ENCODE results near the gene PCDH17. TPM values are rescaled to one million over a fixed set of nuclear protein-coding genes. Genes with fewer than 3 reads are reported as not detected.

Gene PCDH17
- total RNA-seq, 2 experiments from 2014 or later = not detected

DNA sequence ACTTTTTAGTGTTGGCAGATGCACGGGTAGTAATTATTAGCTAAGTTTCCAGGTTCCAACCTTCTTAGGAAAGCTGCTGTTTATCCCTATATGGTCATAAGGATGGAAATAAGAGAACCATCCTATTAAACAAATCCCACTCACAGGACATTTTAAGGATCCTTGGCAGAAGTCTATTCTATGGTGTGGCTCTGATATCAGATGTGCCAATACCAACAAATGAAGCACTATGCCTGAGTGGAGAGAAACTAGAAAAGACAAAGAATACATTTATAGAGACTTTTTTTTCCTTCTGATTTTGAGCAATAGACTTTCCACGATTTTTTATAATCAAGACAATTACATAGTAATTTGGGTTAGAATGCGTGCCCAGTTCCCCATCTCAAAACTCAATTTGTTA, 12.6 kb downstream of the PCDH17 start:
- H3K27ac Mint-ChIP-seq = no peak overlapping the region
- no peaks in the 10 kb centered on the region for H3K36me3 Mint-ChIP-seq (ENCODE audit: low read depth)
- H3K27me3 Mint-ChIP-seq = no peaks in the 10 kb centered on the region
- no peak overlapping the region for H3K4me3 Mint-ChIP-seq
- no peaks in the 10 kb centered on the region for H3K9me3 Mint-ChIP-seq
- ChIA-PET CTCF (interaction anchor here (0.7 kb wide), 1 partner anchor 63 kb away, joined by 3 read pairs; no protein-coding TSS in a partner anchor), POLR2A (no interaction called here)
- DNase-seq = no peak
- H3K4me1 Mint-ChIP-seq = no peaks in the 10 kb centered on the region

DNA sequence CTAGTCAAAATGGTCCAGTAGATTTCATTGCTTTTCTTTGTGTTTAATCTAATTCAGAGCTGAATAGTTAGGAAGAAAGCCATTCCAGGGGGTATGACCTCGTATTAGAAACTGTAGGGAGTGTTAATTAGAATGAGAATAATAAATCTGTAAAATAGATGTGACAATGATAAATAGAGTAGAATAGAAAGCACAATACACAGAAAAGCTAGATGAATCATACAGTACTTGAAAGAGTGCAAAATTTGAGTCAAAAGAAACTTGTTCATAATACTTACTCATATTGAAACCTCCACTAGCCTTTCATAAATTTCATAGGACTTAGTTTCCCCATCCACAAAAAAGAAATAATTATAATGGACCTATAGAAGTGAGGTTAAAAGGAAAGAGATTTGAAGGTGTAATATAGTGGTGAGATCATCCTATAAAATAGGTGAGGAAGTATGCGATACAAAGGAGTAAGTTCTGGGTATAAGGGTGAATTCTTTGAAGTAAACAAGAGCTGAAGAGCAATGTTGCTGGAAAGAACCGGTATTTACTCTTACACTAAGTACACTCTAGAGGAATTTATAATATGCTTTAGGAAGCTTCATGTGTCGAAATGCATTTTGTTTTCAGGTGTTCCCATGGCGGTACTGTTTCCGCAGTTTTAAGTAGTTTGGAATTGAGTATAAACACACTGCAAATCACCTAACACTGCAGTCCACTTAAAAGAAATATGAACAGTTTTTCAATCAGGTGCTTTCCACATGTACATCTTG, 21.9 kb downstream of the PCDH17 start:
- H3K9me3 Mint-ChIP-seq = peaks cover 2% of the 10 kb centered on the region
- ChIA-PET CTCF (no interaction called here), POLR2A (no interaction called here)
- H3K27ac Mint-ChIP-seq = no peak overlapping the region
- H3K36me3 Mint-ChIP-seq (ENCODE audit: low read depth) = no peaks in the 10 kb centered on the region
- DNase-seq = no peak
- no peaks in the 10 kb centered on the region for H3K27me3 Mint-ChIP-seq
- H3K4me1 Mint-ChIP-seq = no peaks in the 10 kb centered on the region
- H3K4me3 Mint-ChIP-seq = no peak overlapping the region

DNA sequence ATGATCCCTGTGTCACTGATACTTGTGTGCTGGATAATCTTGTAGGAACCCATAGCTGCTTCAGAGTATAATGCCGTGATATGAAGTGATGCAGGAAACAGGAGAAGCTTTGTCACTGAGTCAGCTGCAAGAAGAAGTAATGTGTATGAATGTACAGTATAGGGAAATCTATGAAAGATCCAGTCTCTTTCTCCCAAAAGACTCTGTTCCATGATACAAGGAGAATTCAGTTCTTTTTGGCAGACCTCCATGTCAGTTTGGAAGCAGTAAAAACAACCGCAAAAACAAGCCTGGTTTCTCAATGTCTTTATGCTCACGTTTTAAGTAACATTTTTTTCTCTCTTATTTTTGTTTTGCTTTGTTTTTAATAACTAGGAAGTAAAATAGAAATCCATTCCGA, 33.9 kb downstream of the PCDH17 start:
- CTCF ChIA-PET = no interaction called here
- Mint-ChIP-seq H3K36me3 (ENCODE audit: low read depth) (no peaks in the 10 kb centered on the region), H3K9me3 (no peaks in the 10 kb centered on the region), H3K27me3 (no peaks in the 10 kb centered on the region), H3K27ac (no peak overlapping the region), H3K4me3 (no peak overlapping the region), H3K4me1 (no peaks in the 10 kb centered on the region)
- no peak for DNase-seq
- POLR2A ChIA-PET = no interaction called here

DNA sequence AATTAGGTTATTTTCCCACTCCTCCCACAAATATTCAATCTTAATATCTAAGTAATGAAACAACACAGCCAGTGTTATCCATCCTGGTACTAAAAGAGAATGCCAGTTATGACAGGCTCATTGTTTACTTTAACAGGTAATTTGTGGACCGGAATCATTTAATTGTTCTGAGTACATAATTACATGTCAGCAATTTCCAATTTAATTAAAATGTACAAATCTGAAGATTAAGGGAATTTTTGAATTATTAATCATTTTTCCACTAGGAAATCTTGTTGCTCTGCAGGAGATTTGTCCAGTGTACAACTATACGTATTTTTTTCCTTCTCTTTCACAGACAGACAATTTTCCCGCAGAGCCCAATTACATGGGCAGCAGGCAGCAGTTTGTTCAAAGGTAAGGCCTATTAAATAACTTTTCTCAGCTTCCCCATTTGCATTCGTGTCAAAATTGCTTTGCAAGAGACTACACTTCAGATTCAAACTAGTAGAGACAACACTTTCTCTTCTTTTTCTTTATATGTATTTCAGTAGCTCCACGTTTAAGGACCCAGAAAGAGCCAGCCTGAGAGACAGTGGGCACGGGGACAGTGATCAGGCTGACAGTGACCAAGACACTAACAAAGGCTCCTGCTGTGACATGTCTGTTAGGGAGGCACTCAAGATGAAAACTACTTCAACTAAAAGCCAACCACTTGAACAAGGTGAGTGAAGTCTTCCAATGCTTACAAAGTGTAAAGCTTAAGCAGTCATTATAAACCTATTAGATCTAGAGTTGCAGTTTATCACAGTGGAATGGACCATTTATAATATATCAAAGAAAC, 34.8 kb downstream of the PCDH17 start:
- POLR2A ChIA-PET = no interaction called here
- DNase-seq = no peak
- no peaks in the 10 kb centered on the region for H3K9me3 Mint-ChIP-seq
- no peaks in the 10 kb centered on the region for H3K27me3 Mint-ChIP-seq
- CTCF ChIA-PET = no interaction called here
- no peak overlapping the region for H3K4me3 Mint-ChIP-seq
- no peaks in the 10 kb centered on the region for H3K4me1 Mint-ChIP-seq
- no peaks in the 10 kb centered on the region for H3K36me3 Mint-ChIP-seq (ENCODE audit: low read depth)
- H3K27ac Mint-ChIP-seq = no peak overlapping the region

DNA sequence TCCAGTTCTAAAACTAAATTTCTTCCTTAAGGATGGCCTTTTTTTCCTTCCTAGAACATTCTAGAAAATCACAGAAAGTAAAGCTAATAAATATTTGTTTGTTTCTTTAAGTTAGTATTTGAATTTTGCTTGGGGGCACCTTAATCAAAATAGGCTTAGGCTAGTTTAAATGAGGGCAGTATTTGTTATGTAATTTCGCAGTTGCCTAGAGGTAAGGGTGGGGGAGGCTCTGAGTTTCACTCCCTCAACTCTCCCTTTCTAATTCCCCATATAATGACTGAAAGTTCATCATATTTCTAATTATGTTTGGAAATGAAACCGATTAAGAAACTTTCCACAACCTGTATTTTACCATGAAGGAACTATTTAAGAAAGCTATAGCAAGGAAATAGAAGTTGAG, 40.6 kb downstream of the PCDH17 start:
- POLR2A ChIA-PET = no interaction called here
- no peaks in the 10 kb centered on the region for H3K36me3 Mint-ChIP-seq (ENCODE audit: low read depth)
- CTCF ChIA-PET = no interaction called here
- H3K4me1 Mint-ChIP-seq = no peaks in the 10 kb centered on the region
- H3K27me3 Mint-ChIP-seq = no peaks in the 10 kb centered on the region
- H3K9me3 Mint-ChIP-seq = no peaks in the 10 kb centered on the region
- no peak overlapping the region for H3K27ac Mint-ChIP-seq
- DNase-seq = no peak
- H3K4me3 Mint-ChIP-seq = no peak overlapping the region

DNA sequence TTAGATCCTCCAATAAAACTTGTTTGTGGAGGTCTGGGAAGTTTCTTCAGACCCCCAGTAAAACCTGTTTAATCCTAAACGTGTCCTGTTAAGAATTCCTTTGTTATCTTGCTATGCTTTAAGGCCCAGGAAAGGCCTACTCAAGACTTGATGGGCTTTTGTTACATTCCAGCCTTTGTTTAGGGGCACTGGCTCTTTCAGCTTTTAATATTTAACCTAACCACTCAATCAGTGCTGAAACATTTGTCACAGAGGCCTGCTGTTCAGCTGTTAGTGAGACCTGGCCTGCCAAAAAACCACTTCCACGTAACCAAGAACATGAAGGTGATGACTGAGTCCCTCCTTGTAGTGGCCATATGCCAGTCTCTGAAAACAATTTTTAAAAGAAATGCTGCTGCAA, 41.7 kb downstream of the PCDH17 start:
- POLR2A ChIA-PET = no interaction called here
- no peak overlapping the region for H3K27ac Mint-ChIP-seq
- no peaks in the 10 kb centered on the region for H3K9me3 Mint-ChIP-seq
- no peak for DNase-seq
- H3K4me1 Mint-ChIP-seq = no peaks in the 10 kb centered on the region
- no peak overlapping the region for H3K4me3 Mint-ChIP-seq
- no peaks in the 10 kb centered on the region for H3K27me3 Mint-ChIP-seq
- CTCF ChIA-PET = no interaction called here
- no peaks in the 10 kb centered on the region for H3K36me3 Mint-ChIP-seq (ENCODE audit: low read depth)

DNA sequence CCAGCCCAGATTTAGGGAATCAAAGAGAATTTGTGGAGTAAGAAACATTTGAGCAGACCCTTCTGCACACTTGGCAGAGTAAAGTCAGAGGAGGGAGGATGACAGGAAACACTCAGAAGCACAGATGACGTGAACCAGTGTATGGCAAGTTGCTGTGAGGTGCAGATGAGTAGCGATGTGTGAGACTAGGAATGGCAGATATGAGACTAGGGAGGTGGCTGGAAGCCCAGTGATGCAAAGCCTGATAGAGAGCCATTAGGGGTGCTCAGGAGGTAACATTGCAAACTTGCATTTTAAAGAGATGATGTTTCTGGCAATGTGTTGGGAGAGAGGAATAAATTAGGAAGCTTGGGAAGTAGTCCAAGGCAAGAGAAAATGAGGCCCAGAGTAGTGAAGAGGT, 44.0 kb downstream of the PCDH17 start:
- H3K27me3 Mint-ChIP-seq = no peaks in the 10 kb centered on the region
- POLR2A ChIA-PET = no interaction called here
- H3K9me3 Mint-ChIP-seq = no peaks in the 10 kb centered on the region
- CTCF ChIA-PET = no interaction called here
- H3K36me3 Mint-ChIP-seq (ENCODE audit: low read depth) = no peaks in the 10 kb centered on the region
- no peak overlapping the region for H3K4me3 Mint-ChIP-seq
- no peak overlapping the region for H3K27ac Mint-ChIP-seq
- H3K4me1 Mint-ChIP-seq = no peaks in the 10 kb centered on the region
- DNase-seq = no peak

DNA sequence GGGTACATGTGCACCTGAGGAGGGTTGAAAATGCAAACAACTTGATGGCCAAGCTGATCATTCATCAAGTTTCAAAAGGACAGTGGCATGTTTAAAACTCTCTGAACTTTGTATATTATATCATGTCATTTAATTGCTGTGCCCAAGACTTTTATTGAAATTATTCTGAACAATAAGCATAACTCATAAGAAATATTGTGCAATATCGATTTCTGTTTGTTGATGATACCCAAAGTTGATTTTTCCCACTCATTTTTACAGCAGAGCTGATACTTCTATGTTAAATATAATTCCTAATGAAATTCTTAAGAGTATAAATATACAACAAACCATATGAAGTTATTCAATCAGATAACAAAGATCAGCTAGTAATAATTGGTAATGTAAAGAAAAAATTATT, 49.1 kb downstream of the PCDH17 start:
- ChIA-PET POLR2A (no interaction called here), CTCF (no interaction called here)
- DNase-seq = no peak
- no peaks in the 10 kb centered on the region for H3K4me1 Mint-ChIP-seq
- H3K27ac Mint-ChIP-seq = no peak overlapping the region
- no peak overlapping the region for H3K4me3 Mint-ChIP-seq
- no peaks in the 10 kb centered on the region for H3K9me3 Mint-ChIP-seq
- no peaks in the 10 kb centered on the region for H3K27me3 Mint-ChIP-seq
- H3K36me3 Mint-ChIP-seq (ENCODE audit: low read depth) = no peaks in the 10 kb centered on the region

DNA sequence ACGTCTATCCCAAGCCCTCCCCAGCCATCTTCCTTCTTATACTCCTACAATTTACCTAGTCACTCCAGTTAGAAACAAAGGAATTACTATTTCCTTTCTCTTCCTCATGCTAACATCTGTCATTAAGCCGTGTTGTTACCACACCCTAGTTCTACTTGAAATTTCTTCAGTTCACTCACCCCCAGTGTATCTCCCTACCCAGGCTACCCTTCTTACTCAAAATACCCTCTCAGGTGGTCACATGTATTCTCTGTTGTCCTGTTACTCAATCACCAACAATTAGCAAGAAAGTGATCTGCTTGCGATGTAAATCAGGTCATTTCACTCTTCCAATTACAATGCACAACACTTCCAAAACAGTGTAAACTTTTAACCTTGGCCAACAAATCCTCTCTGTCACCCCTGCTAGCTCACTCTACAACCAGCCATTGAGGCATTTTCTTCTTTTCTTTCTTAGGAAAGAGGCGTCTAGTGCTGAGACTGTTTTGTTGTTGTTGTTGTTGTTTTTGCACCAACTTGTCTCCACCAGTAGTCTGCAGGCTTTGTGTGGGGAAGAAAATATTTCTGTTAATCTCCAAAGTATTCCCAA, 50.7 kb downstream of the PCDH17 start:
- Mint-ChIP-seq H3K4me1 (no peaks in the 10 kb centered on the region), H3K36me3 (ENCODE audit: low read depth) (no peaks in the 10 kb centered on the region), H3K27ac (no peak overlapping the region), H3K9me3 (no peaks in the 10 kb centered on the region), H3K4me3 (no peak overlapping the region), H3K27me3 (no peaks in the 10 kb centered on the region)
- DNase-seq = no peak
- POLR2A ChIA-PET = no interaction called here
- CTCF ChIA-PET = no interaction called here

DNA sequence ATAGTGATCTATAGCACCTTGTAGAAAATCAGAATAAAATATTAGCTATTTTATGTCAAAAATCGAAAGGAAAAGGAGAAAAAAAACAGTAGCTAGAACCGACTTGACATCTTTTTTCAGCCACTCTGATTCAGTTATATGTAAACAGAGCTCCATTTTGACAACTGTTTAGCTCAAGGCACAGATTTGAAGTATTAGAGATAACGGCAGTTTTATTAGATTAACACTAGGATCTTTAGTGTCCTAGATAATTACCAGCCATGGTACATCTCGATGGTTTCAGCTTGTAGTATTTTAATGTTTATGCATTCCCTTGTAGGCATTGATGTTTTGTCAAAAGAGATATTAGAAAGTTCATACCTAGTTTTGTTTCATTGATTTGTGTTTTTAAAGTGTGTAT, 67.3 kb downstream of the PCDH17 start:
- no peaks in the 10 kb centered on the region for H3K4me1 Mint-ChIP-seq
- H3K4me3 Mint-ChIP-seq = no peak overlapping the region
- ChIA-PET POLR2A (no interaction called here), CTCF (no interaction called here)
- H3K27me3 Mint-ChIP-seq = no peaks in the 10 kb centered on the region
- H3K9me3 Mint-ChIP-seq = no peaks in the 10 kb centered on the region
- H3K27ac Mint-ChIP-seq = no peak overlapping the region
- DNase-seq = no peak
- H3K36me3 Mint-ChIP-seq (ENCODE audit: low read depth) = no peaks in the 10 kb centered on the region

DNA sequence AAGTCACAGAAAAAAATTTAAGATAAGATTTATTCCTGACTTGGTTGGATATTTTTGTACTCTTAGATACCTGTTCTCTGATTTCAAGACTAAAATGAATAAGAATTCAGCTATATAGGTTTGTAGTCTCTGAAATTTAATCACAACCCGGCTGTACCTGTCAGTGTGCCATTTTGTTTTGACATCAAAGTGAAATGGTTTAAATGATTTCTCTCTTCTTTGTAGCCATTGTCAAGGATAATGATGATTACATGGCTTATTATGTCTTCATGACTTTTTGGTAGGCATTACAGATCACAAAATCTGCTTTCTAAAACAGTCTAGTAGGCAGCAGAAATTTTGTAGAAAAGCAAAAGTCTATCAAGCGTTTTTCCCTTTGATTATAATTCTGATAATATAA, 72.5 kb downstream of the PCDH17 start:
- ChIA-PET CTCF (no interaction called here), POLR2A (no interaction called here)
- no peak overlapping the region for H3K4me3 Mint-ChIP-seq
- H3K9me3 Mint-ChIP-seq = no peaks in the 10 kb centered on the region
- no peaks in the 10 kb centered on the region for H3K36me3 Mint-ChIP-seq (ENCODE audit: low read depth)
- no peaks in the 10 kb centered on the region for H3K27me3 Mint-ChIP-seq
- no peak for DNase-seq
- no peak overlapping the region for H3K27ac Mint-ChIP-seq
- H3K4me1 Mint-ChIP-seq = no peaks in the 10 kb centered on the region

DNA sequence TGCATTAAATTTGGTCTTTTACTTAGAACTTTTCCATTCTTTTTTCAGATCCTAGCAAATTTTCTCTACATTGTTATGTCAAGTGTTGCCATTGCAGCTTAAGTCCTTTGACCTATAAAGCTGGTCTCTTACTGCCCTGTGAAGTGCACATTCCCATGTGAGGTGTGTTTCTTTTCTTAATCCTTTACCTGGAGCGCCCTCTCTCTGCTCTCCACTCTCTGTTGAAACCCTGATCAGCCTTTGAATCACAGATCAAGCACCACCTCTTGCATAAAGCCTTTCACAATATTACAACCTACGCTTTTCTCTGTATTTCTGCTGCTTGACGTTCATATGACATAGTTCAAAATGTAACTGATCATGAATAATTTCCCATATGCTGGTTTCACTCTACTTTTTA, 84.8 kb downstream of the PCDH17 start:
- no peak overlapping the region for H3K4me3 Mint-ChIP-seq
- H3K4me1 Mint-ChIP-seq = no peaks in the 10 kb centered on the region
- ChIA-PET CTCF (no interaction called here), POLR2A (no interaction called here)
- no peak overlapping the region for H3K27ac Mint-ChIP-seq
- no peaks in the 10 kb centered on the region for H3K9me3 Mint-ChIP-seq
- H3K36me3 Mint-ChIP-seq (ENCODE audit: low read depth) = no peaks in the 10 kb centered on the region
- H3K27me3 Mint-ChIP-seq = no peaks in the 10 kb centered on the region
- DNase-seq = no peak

DNA sequence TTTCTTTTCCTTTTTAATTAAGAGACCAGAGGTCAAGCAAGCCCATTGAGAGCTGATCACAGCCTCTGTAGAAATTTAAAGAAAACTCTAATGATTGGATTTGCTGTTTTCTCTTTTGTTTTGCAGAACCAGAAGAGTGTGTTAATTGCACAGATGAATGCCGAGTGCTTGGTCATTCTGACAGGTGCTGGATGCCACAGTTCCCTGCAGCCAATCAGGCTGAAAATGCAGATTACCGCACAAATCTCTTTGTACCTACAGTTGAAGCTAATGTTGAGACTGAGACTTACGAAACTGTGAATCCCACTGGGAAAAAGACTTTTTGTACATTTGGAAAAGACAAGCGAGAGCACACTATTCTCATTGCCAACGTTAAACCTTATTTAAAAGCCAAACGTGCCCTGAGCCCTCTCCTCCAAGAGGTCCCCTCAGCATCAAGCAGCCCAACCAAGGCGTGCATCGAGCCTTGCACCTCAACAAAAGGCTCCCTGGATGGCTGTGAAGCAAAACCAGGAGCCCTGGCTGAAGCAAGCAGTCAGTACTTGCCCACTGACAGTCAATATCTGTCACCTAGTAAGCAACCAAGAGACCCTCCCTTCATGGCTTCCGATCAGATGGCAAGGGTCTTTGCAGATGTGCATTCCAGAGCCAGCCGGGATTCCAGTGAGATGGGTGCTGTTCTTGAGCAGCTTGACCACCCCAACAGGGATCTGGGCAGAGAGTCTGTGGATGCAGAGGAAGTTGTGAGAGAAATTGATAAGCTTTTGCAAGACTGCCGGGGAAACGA, 93.1 kb downstream of the PCDH17 start:
- CTCF ChIA-PET = no interaction called here
- H3K27me3 Mint-ChIP-seq = no peaks in the 10 kb centered on the region
- no peak overlapping the region for H3K4me3 Mint-ChIP-seq
- H3K36me3 Mint-ChIP-seq (ENCODE audit: low read depth) = no peaks in the 10 kb centered on the region
- no peaks in the 10 kb centered on the region for H3K9me3 Mint-ChIP-seq
- no peaks in the 10 kb centered on the region for H3K4me1 Mint-ChIP-seq
- DNase-seq = no peak
- POLR2A ChIA-PET = no interaction called here
- no peak overlapping the region for H3K27ac Mint-ChIP-seq

Measured in activated CD4-positive, alpha-beta memory T cell treated with anti-CD3 and anti-CD28 coated beads, Interleukin-2, amount 10 ng/mL, durations not matched to agents 7 days and 5 days (primary cell).